ENCODE measurements around the gene OR10C1.

- TF ChIP-seq, protein P1, sequence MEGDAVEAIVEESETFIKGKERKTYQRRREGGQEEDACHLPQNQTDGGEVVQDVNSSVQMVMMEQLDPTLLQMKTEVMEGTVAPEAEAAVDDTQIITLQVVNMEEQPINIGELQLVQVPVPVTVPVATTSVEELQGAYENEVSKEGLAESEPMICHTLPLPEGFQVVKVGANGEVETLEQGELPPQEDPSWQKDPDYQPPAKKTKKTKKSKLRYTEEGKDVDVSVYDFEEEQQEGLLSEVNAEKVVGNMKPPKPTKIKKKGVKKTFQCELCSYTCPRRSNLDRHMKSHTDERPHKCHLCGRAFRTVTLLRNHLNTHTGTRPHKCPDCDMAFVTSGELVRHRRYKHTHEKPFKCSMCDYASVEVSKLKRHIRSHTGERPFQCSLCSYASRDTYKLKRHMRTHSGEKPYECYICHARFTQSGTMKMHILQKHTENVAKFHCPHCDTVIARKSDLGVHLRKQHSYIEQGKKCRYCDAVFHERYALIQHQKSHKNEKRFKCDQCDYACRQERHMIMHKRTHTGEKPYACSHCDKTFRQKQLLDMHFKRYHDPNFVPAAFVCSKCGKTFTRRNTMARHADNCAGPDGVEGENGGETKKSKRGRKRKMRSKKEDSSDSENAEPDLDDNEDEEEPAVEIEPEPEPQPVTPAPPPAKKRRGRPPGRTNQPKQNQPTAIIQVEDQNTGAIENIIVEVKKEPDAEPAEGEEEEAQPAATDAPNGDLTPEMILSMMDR (IDR thresholded peaks at IDR 0.05), result no peak
- no peak for TF ChIP-seq POLR2A (IDR thresholded peaks at IDR 0.05)
Measured at GRCh38 chr6:29488874-29489273, 49.8 kb downstream of the OR10C1 start.

Data from testis (tissue), 2 donors.